A673 (cell line): ENCODE data around the gene SDK1.

Source experiments
- CTCF ChIP-seq: fragments of 300-800, 200-600 bp; sonication (generic); conservative IDR thresholded peaks from 2 replicates; pipeline ENCODE4 v1.5.1; 2017; ENCODE audit warnings: low read depth, mild to moderate bottlenecking, antibody characterized with exemption, low read length, moderate library complexity, mixed read lengths
- EZH2 ChIP-seq: fragments of 200-600 bp; sonication (generic); IDR thresholded peaks from 2 replicates; pipeline ENCODE4 v1.6.1; 2017; ENCODE audit warnings: borderline replicate concordance, low read depth, mild to moderate bottlenecking, mixed read lengths, antibody characterized with exemption, low read length; ENCODE audit not compliant: poor library complexity, severe bottlenecking

DNA sequence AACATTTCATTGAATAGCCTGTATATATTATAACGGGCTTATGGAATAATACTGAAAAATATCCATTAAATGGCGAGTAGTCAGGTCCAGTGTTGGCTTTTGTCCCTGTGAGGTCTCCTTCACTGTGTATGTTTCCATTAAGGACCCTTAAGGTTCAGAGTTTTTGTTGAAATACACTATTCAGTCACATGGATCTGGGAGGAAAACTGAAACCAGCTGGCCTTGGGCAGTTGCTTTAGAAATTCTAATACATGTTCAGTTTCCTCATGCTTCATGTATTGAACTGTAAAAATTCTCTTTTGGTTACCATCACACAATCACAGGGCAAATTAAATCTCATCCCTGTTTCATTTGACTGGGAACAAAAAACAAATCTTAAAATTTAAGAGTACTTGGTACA, 447.3 kb downstream of the SDK1 start:
- TF ChIP-seq CTCF (no peak), EZH2 (no peak)
